Gastroesophageal sphincter (tissue), 3 donors: ENCODE data around the gene POLD2.

Experiments
- CTCF ChIP-seq, 4 experiments: fragments of 200-600 bp in 2 of 4; fragments of 450-650 bp in 2 of 4; sonication (generic) in 1 of 4; IDR thresholded peaks; one replicate each; pipeline ENCODE4 v1.5.1; 2017 to 2019; ENCODE audit warnings: antibody characterized with exemption in 4 of 4, mild to moderate bottlenecking in 2 of 4, moderate library complexity in 2 of 4
- EP300 ChIP-seq: sonication (generic); formaldehyde crosslinking; IDR thresholded peaks from one replicate; pipeline ENCODE4 v1.6.1; 2017; ENCODE audit warnings: antibody characterized with exemption, mild to moderate bottlenecking
- POLR2AphosphoS5 ChIP-seq: sonication (generic); formaldehyde crosslinking; IDR thresholded peaks from one replicate; pipeline ENCODE4 v1.6.1; 2017; ENCODE audit warnings: antibody characterized with exemption

DNA sequence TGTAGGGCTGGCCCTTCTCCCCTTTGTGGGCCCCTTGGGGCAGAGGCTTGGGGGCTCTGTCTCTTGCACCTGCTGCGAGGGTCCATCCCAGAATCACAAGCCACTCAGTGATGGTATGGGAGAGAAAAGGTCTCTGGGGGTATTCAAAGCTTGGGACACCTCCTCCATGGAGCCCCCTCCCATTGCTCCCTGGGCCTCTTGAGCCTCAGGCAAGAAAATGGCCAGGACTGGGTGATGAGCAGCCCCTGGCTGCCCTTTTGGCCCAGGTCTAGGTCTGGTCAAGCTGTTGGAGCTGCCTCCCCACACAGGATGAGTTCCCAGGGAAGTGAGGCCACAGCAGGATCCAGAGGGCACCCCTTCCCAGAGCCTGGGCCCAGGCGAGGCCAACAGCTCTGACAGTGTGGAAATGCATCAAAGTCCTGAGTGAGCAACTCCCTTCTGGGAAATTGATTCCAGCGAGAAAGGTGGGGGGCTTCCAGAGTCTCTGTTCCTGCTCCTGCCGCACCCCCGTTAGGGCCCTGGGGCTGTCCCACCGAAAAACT lies 21.1 kb upstream of the POLD2 start:
- TF ChIP-seq CTCF (IDR thresholded peaks at IDR 0.05) (no peak), EP300 (no peak), POLR2AphosphoS5 (no peak)
